ENCODE data around the gene SDC4.

The SDC4 gene

DNA sequence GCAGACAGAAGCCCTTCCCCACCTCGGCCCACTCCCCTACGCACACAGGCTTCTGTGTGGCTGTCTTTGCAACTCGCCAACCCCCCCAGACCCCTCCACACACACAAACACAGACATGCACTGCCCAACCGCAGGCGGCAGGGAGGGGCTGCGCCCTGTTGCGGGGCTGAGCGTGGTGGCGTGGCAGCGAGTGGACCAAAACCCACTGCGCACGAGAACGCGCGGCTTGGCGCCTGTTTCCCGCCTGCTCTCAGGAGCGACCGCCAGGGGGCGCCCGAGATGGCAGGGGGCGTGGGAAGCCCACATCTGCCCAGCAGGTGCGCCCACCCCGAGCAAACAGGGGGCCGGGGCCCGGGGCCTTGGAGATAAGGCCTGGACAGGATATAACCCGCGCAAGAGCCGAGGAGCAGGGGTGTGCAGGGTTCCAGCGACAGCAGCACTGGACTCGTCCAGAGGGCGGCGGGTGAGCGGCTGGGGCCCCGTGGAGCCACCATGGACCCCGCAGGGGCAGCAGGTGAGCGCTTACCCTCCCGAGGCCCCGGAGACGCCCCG, 41.7 kb downstream of the SDC4 start, which contains the start of gene RBPJL:
Gene RBPJL (plus strand): TSS at position 410 of the 552 bp plus-strand sequence. CDS start 83 bp downstream, at position 493.
- in situ Hi-C loops (cut with MboI; ENCODE audit: low pct_unique_long_range_greater_than_20kb, low sequenced_read_pairs, unreplicated experiment), result no loop called here
- TF ChIP-seq, protein P1, sequence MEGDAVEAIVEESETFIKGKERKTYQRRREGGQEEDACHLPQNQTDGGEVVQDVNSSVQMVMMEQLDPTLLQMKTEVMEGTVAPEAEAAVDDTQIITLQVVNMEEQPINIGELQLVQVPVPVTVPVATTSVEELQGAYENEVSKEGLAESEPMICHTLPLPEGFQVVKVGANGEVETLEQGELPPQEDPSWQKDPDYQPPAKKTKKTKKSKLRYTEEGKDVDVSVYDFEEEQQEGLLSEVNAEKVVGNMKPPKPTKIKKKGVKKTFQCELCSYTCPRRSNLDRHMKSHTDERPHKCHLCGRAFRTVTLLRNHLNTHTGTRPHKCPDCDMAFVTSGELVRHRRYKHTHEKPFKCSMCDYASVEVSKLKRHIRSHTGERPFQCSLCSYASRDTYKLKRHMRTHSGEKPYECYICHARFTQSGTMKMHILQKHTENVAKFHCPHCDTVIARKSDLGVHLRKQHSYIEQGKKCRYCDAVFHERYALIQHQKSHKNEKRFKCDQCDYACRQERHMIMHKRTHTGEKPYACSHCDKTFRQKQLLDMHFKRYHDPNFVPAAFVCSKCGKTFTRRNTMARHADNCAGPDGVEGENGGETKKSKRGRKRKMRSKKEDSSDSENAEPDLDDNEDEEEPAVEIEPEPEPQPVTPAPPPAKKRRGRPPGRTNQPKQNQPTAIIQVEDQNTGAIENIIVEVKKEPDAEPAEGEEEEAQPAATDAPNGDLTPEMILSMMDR (IDR thresholded peaks at IDR 0.05; ENCODE audit: extremely low read depth, insufficient read depth, missing control alignments), result peak; percentile 84
- peak; percentile 69 for DNase-seq (ENCODE audit: low spot score)

DNA sequence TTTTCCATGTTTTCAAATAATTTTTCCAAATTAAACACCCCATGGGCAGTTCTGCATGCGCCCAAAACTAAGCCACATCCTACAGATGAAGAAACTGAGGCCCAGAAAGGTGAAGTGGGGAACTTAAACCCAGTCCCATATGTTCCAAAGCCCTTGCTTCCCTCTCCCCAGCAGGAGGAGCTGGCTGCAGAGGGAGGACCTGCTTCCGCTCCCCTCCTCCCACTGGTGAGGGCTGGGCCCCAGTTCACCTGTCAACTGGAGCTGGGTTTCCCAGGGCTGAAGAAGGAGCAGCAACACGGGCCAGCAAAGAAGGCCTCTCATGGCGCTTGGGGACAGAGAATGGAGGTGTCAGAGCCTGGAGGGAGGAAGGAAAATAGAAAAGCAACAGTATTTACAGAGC, 43.0 kb downstream of the SDC4 start:
- DNase-seq (ENCODE audit: low spot score), result no peak
- in situ Hi-C loops (cut with MboI; ENCODE audit: low pct_unique_long_range_greater_than_20kb, low sequenced_read_pairs, unreplicated experiment), result no loop called here
- TF ChIP-seq, protein P1 (IDR thresholded peaks at IDR 0.05; ENCODE audit: extremely low read depth, insufficient read depth, missing control alignments), result no peak

DNA sequence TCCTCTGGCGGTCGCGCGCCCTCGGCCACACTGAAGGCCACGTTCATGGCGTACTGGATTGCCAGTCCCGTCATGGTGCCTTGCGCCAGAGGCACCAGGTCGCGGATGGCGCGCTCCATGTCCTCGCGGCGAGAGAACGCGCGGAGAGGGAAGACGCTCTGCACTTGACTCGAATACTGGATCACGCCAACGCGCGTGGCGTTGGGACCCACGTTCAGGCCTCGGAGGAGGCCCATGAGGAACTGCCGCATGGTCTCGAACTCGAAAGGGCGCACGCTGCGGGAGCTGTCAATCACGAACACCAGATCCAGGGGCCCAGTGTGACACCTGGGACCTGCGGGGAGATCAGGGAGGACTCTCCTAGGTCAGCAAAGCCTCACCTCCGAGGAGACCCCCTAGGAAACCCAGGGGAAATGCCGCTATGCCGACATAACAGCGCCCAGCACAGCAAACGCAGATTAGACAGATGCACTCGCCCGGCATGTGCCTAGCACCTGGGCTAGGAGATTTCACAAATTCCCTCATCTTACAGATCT, 43.7 kb downstream of the SDC4 start:
- no peak for DNase-seq (ENCODE audit: low spot score)
- in situ Hi-C loops (cut with MboI; ENCODE audit: low pct_unique_long_range_greater_than_20kb, low sequenced_read_pairs, unreplicated experiment), result no loop called here
- TF ChIP-seq, protein P1 (IDR thresholded peaks at IDR 0.05; ENCODE audit: extremely low read depth, insufficient read depth, missing control alignments), result no peak

- in situ Hi-C loops (cut with MboI; ENCODE audit: low pct_unique_long_range_greater_than_20kb, low sequenced_read_pairs, unreplicated experiment), result no loop called here
- DNase-seq (ENCODE audit: low spot score), result no peak
- TF ChIP-seq, protein P1 (IDR thresholded peaks at IDR 0.05; ENCODE audit: extremely low read depth, insufficient read depth, missing control alignments), result no peak
Observed at GRCh38 chr20:45303586-45304463, 44.4 kb downstream of the SDC4 start.

- in situ Hi-C loops (cut with MboI; ENCODE audit: low pct_unique_long_range_greater_than_20kb, low sequenced_read_pairs, unreplicated experiment), result no loop called here
- TF ChIP-seq, protein P1 (IDR thresholded peaks at IDR 0.05; ENCODE audit: extremely low read depth, insufficient read depth, missing control alignments), result no peak
- DNase-seq (ENCODE audit: low spot score), result no peak
Observed at GRCh38 chr20:45301824-45302271, 46.4 kb downstream of the SDC4 start.

- peak; percentile 71 for DNase-seq (ENCODE audit: low spot score)
- TF ChIP-seq, protein P1 (IDR thresholded peaks at IDR 0.05; ENCODE audit: extremely low read depth, insufficient read depth, missing control alignments), result peak; percentile 47
- in situ Hi-C loops (cut with MboI; ENCODE audit: low pct_unique_long_range_greater_than_20kb, low sequenced_read_pairs, unreplicated experiment), result no loop called here
Observed at GRCh38 chr20:45300961-45301360, 47.3 kb downstream of the SDC4 start.
